Measurements from ENCODE around the gene ST8SIA5.

Gene ST8SIA5

GRCh38 chr18:46621111-46621766, 135.6 kb downstream of the ST8SIA5 start:
- H4K20me1 ChIP-seq = no peaks in the 10 kb centered on the region
- TF ChIP-seq Cebpa-rat (IDR thresholded peaks at IDR 0.05) = no peak
- no peak overlapping the region for H3K4me2 ChIP-seq
- H3K4me1 ChIP-seq = peaks cover 21 to 38% (median 22%) of the 10 kb centered on the region in 10 experiments
- H3K27me3 ChIP-seq = no peaks in the 10 kb centered on the region
- no peak overlapping the region for H3K4me3 ChIP-seq
- no peak overlapping the region for H3K27ac ChIP-seq
- no peaks in the 10 kb centered on the region for H3K36me3 ChIP-seq
- no peaks in the 10 kb centered on the region for H3K9me3 ChIP-seq (replicated peaks in 1 of 11)
- no peak overlapping the region for H3K9ac ChIP-seq

- peaks cover 21 to 36% (median 22%) of the 10 kb centered on the region in 10 experiments for H3K4me1 ChIP-seq
- H3K36me3 ChIP-seq = no peaks in the 10 kb centered on the region
- no peak overlapping the region for H3K27ac ChIP-seq
- H3K4me3 ChIP-seq = no peak overlapping the region
- H3K9me3 ChIP-seq (replicated peaks in 1 of 11) = no peaks in the 10 kb centered on the region
- H3K9ac ChIP-seq = no peak overlapping the region
- no peak for TF ChIP-seq Cebpa-rat (IDR thresholded peaks at IDR 0.05)
- H3K27me3 ChIP-seq = no peaks in the 10 kb centered on the region
- H4K20me1 ChIP-seq = no peaks in the 10 kb centered on the region
- H3K4me2 ChIP-seq = no peak overlapping the region
These were observed 137.3 kb downstream of the ST8SIA5 start for GRCh38 chr18:46619559-46619958.

Data from BLaER1 treated with 17β-estradiol and CSF1 and Interleukin-3, amounts not matched to agents 10 nM and 100 nM (cell line).